ENCODE results near the gene VMP1.

The VMP1 gene

GRCh38 chr17:59675231-59675630 is 32.2 kb upstream of the VMP1 start:
- TF ChIP-seq, protein P1, sequence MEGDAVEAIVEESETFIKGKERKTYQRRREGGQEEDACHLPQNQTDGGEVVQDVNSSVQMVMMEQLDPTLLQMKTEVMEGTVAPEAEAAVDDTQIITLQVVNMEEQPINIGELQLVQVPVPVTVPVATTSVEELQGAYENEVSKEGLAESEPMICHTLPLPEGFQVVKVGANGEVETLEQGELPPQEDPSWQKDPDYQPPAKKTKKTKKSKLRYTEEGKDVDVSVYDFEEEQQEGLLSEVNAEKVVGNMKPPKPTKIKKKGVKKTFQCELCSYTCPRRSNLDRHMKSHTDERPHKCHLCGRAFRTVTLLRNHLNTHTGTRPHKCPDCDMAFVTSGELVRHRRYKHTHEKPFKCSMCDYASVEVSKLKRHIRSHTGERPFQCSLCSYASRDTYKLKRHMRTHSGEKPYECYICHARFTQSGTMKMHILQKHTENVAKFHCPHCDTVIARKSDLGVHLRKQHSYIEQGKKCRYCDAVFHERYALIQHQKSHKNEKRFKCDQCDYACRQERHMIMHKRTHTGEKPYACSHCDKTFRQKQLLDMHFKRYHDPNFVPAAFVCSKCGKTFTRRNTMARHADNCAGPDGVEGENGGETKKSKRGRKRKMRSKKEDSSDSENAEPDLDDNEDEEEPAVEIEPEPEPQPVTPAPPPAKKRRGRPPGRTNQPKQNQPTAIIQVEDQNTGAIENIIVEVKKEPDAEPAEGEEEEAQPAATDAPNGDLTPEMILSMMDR (IDR thresholded peaks at IDR 0.05; ENCODE audit: insufficient read depth, low read length), result no peak
- TF ChIP-seq, protein P2, sequence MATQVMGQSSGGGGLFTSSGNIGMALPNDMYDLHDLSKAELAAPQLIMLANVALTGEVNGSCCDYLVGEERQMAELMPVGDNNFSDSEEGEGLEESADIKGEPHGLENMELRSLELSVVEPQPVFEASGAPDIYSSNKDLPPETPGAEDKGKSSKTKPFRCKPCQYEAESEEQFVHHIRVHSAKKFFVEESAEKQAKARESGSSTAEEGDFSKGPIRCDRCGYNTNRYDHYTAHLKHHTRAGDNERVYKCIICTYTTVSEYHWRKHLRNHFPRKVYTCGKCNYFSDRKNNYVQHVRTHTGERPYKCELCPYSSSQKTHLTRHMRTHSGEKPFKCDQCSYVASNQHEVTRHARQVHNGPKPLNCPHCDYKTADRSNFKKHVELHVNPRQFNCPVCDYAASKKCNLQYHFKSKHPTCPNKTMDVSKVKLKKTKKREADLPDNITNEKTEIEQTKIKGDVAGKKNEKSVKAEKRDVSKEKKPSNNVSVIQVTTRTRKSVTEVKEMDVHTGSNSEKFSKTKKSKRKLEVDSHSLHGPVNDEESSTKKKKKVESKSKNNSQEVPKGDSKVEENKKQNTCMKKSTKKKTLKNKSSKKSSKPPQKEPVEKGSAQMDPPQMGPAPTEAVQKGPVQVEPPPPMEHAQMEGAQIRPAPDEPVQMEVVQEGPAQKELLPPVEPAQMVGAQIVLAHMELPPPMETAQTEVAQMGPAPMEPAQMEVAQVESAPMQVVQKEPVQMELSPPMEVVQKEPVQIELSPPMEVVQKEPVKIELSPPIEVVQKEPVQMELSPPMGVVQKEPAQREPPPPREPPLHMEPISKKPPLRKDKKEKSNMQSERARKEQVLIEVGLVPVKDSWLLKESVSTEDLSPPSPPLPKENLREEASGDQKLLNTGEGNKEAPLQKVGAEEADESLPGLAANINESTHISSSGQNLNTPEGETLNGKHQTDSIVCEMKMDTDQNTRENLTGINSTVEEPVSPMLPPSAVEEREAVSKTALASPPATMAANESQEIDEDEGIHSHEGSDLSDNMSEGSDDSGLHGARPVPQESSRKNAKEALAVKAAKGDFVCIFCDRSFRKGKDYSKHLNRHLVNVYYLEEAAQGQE (IDR thresholded peaks at IDR 0.05; ENCODE audit: insufficient replicate concordance, low read depth), result no peak
- no peak for TF ChIP-seq POLR2AphosphoS5 (IDR thresholded peaks at IDR 0.05; ENCODE audit: low read depth)
- TF ChIP-seq SPI1 (IDR thresholded peaks at IDR 0.05; ENCODE audit: borderline replicate concordance, low read depth), result no peak
- no peak for TF ChIP-seq GABPA (IDR thresholded peaks at IDR 0.05; ENCODE audit: low read depth)
- no peak overlapping the region for H3K27ac ChIP-seq (replicated peaks)
- no peak overlapping the region for H3K4me3 ChIP-seq (replicated peaks; ENCODE audit: insufficient read depth, low read length)
- no peak for DNase-seq (ENCODE audit: low read depth in 1 of 2, low spot score in 1 of 2)
- no peaks in the 10 kb centered on the region for H3K27me3 ChIP-seq (ENCODE audit: insufficient read depth, poor library complexity, severe bottlenecking)

- TF ChIP-seq, protein P2 (IDR thresholded peaks at IDR 0.05; ENCODE audit: insufficient replicate concordance, low read depth), result no peak
- TF ChIP-seq GABPA (IDR thresholded peaks at IDR 0.05; ENCODE audit: low read depth) (no peak), POLR2AphosphoS5 (IDR thresholded peaks at IDR 0.05; ENCODE audit: low read depth) (no peak), SPI1 (IDR thresholded peaks at IDR 0.05; ENCODE audit: borderline replicate concordance, low read depth) (no peak)
- TF ChIP-seq, protein P1 (IDR thresholded peaks at IDR 0.05; ENCODE audit: insufficient read depth, low read length), result no peak
Measured at GRCh38 chr17:59676716-59677115, 30.7 kb upstream of the VMP1 start.

DNA sequence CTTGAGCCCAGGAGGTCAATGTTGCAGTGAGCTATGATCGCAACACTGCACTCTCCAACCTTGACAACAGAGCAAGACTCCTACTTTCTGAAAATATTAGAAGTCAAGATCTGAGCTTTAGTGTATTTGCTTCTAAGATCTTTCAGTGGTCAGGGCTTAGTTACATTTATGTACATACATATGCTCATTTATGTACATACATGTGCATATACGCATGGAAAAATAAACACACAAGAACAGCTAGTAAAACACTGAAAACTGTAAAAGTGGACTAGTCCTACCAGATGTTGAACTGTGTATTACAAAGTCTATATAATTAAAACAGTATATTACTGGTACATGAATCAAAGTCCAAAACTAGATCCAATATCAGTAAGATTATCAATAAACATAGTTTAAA is 28.5 kb upstream of the VMP1 start:
- no peak for DNase-seq (ENCODE audit: low read depth in 1 of 2, low spot score in 1 of 2)
- Histone ChIP-seq H3K4me3 (replicated peaks; ENCODE audit: insufficient read depth, low read length) (no peak overlapping the region), H3K27ac (replicated peaks) (no peak overlapping the region), H3K27me3 (ENCODE audit: insufficient read depth, poor library complexity, severe bottlenecking) (no peaks in the 10 kb centered on the region)
- TF ChIP-seq SPI1 (IDR thresholded peaks at IDR 0.05; ENCODE audit: borderline replicate concordance, low read depth) (no peak), GABPA (IDR thresholded peaks at IDR 0.05; ENCODE audit: low read depth) (no peak), POLR2AphosphoS5 (IDR thresholded peaks at IDR 0.05; ENCODE audit: low read depth) (no peak)
- TF ChIP-seq, protein P1 (IDR thresholded peaks at IDR 0.05; ENCODE audit: insufficient read depth, low read length), result no peak
- TF ChIP-seq, protein P2 (IDR thresholded peaks at IDR 0.05; ENCODE audit: insufficient replicate concordance, low read depth), result no peak

More at GRCh38 chr17:59676716-59677115, 30.7 kb upstream of the VMP1 start:
- Histone ChIP-seq H3K27ac (replicated peaks) (no peak overlapping the region), H3K27me3 (ENCODE audit: insufficient read depth, poor library complexity, severe bottlenecking) (no peaks in the 10 kb centered on the region), H3K4me3 (replicated peaks; ENCODE audit: insufficient read depth, low read length) (no peak overlapping the region)
- no peak for DNase-seq (ENCODE audit: low read depth in 1 of 2, low spot score in 1 of 2)
